GM19328 (cell line): ENCODE results near the gene KDM2A.
"Not testable (repeated sequence)": the region's sequence is repeated elsewhere in the genome, so short reads cannot be mapped to it uniquely, and the experiment has no call there.

ENCODE experiments used
- ATAC-seq: cut with Tn5 transposase; IDR thresholded peaks from one replicate; pipeline ENCODE4 v1.9.1; 2021; ENCODE audit warnings: mild to moderate bottlenecking, moderate library complexity; ENCODE audit not compliant: unreplicated experiment

The KDM2A gene

GRCh38 chr11:67117672-67118180 lies 1.3 kb upstream of the KDM2A start:
- no peak for ATAC-seq

DNA sequence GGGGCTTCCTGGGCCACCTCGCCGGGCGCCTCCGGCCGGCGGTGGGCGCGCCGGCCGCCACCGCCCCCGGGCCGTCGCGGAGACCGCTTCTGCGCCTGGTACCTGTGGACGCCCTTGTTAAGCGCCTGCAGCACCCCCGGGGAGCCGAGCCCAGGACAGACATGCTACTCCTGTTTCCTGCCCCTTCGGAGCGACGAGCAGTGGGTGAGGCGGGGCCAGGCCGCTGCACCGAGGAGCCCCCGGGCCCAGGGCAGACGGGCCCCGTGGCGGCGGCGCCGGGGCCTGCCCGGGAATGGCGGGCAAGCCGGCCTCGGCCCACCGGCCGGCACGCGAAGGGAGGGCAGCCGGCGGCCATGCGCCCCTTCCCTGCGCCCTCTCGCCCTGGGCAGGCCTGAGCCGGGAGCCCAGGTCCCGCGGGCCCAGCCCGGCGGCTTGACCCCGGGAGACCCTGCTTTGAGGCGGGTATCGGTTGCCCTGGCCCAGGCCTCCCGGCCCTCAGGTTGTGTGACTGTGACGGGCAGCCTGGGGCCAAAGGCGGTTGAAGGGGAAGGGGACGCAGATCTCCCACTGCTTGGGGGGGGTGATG lies 789 bp upstream of the KDM2A start:
- peak; percentile 14 for ATAC-seq

DNA sequence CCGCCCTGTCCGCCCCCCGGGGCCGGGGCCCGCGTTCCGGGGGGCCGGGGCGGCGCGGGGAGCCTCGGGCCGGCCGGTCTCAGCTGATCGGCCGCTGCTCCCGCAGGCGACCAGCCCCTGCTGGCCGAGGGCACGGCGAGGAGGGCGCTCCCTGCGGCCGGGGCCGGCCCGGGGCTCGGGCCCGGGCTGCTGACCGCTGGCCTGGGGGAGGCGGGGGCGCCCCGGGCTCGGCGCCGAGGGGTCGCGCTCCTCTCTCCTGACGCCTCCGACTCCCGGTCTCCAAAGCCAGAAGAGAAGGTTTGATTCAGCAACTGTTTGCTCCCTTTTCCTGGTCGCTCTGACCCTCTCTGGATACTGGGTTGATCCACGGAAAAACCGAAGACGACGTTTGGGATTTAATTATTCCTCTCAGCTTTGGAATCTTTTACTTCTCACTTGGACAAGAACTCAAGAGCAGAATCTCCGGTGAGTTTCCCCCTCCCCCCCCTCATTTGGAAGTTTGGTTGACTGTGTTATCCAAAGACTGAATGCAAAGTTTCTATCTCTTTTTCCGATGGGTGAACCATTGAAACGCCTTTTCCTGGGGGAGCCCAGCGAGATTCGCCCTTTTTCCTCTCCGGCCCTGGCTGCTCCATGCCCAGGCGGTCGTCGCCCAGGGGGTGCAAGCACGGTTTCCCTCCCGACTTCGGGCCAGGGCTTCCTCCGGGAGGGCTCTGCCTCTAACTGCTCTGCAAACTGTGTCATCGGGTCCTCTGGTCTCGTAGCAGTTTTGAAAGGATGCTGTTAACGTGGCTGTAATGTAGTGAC lies 725 bp downstream of the KDM2A start:
- ATAC-seq: peak; percentile 13

GRCh38 chr11:67120456-67120855 lies 1.4 kb downstream of the KDM2A start:
- no peak for ATAC-seq

GRCh38 chr11:67120881-67121710 lies 2.0 kb downstream of the KDM2A start:
- ATAC-seq: no peak

GRCh38 chr11:67123801-67124200 lies 4.7 kb downstream of the KDM2A start:
- not testable (repeated sequence) for ATAC-seq

DNA sequence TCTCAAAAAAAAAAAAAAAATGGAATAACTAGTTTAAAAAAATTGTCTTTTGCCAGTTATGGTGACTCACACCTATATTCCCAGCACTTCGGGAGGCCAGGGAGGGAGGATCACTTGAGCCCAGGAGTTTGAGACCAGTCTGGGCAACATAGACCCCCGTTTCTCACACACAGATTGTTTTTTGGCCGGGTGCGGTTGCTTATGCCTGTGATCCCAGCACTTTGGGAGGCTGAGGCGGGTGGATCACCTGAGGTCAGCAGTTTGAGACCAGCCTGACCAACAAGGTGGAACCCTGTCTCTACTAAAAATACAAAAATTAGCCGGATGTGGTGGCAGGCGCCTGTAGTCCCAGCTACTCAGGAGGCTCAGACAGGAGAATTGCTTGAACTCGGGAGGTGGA lies 7.2 kb downstream of the KDM2A start:
- ATAC-seq: not testable (repeated sequence)

DNA sequence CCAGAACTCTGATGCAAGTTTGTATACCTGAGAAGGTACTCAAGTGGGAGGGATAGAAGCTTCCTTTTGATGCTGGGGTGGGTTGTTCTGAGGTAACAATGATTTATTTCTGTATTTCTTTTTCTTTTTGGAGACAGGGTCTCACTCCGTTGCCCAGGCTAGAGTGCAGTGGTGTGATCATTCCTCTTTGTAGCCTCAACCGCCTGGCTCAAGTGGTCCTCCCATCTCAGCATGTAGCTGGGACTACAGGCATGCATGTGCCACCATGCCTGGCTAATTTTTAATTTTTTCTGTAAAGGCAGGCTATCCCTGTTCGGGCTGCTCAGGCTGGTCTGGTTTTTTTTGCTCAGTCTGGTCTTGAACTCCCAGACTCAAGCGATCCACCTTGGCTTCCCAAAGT lies 7.9 kb downstream of the KDM2A start:
- no peak for ATAC-seq

- not testable (repeated sequence) for ATAC-seq
These were observed 11.8 kb downstream of the KDM2A start for GRCh38 chr11:67130861-67131260.

- no peak for ATAC-seq
These were observed 17.1 kb downstream of the KDM2A start for GRCh38 chr11:67136156-67136555.

GRCh38 chr11:67138922-67139321 lies 19.9 kb downstream of the KDM2A start:
- no peak for ATAC-seq

DNA sequence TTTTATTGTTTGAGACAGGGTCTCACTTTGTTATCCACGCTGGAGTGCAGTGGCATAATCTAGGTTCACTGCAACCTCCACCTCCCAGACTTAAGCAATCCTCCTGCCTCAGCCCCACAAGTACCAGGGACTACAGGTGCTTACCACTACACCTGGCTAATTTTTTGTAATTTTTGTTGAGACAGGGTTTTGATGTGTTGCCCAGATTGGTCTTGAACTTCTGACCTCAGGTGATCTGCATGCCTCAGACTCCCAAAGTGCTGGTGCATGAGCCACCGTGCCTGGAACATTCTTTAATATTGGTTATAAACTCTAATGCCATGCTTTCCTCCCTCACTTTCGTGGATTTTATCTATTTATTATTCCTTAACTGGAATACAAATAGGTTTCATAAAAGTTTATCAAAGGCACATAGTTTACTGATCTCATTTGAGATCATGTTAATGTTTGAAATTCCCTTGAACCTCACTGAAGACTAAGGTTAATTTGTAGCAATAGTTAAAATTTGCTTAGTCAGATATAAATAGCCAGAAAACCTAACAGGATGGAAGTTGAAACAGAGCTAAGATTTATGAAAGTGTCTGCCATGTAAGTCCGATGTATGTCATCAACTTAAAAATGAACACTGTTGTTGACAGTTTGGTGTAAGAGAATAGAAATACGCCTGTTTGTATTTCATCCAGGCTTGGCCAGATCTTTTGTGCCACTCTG lies 27.6 kb downstream of the KDM2A start:
- ATAC-seq: no peak

GRCh38 chr11:67153971-67154370 lies 34.9 kb downstream of the KDM2A start:
- ATAC-seq: no peak

GRCh38 chr11:67154726-67155125 lies 35.7 kb downstream of the KDM2A start:
- ATAC-seq: no peak

GRCh38 chr11:67157691-67158090 lies 38.6 kb downstream of the KDM2A start:
- ATAC-seq: no peak

GRCh38 chr11:67158221-67158620 lies 39.2 kb downstream of the KDM2A start:
- ATAC-seq: no peak

DNA sequence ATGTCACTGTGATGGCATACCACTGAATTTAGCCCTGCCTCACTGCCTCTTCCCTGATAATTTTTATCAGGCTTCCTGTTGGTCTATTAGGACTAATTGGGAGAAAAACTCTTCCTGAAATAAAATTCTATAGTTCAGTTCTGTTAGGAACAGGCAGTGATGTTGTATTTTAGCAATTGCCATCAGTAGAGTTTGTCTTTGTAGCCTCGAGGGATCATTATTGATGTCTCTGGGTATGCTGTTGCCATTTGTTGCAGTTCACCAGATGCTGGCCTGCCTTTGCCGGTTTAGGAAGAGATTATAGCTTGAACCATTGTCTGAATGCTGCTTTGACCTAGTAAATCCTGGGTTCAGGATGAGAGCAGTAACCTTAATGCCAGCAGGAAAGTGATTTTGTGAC lies 41.0 kb downstream of the KDM2A start:
- no peak for ATAC-seq

DNA sequence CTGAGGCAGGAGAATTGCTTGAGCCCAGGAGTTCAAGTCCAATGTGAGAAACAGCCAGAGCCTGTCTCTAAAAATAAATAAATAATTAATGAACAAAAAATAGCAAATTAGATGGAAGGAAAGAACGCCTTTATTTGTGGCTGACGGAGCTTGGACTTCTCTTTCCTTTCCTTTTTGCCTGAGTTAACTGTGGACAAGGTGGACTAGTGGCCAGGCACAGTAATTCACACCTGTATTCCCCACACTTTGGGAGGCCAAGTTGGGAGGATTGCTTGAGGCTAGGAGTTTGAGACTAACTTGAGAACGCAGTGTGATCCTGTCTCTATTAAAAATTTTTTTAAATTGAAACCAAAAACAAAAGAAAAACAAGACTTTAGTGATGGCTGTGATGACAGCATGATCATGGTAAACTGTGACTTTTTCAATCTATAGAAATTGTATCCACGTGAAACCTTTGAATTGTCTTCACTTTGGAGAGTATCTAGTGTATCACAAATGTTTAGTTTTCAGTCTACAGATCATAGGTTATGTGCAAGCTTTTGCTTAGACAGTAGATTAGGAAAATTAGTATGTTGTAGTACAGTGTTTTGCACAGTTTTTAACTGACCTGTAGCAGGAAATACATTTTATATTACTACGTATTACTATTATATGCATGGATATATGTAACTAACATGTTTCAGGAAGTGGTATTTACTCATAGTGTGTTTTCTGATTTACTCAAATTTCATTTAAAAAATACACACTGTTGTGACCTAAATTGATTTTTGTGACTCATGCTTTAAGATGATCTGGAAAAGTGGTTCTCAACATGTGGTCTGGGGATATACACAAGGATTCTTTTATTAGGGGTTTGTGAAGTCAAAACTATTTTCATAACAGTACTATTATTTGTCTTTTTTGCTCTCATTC lies 42.1 kb downstream of the KDM2A start:
- no peak for ATAC-seq

DNA sequence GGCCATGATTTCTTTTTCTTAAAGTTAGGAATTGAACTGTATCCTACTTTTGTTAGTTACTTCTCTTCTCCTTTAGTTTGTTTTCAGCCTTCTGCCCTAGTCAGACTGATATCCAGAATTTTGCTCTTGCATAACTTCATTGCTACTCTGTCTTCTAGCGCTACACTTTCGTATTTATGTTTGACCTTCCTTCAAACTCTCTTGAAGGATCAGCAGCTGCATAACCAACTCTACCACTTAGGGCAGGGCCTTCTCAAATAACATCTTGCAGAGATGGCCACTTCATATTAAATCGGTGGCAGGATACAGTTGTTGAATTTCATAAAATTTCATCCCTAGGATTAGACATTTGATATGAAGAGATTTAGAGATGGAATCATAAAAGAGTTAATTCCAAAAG lies 43.9 kb downstream of the KDM2A start:
- no peak for ATAC-seq

- no peak for ATAC-seq
These were observed 46.6 kb downstream of the KDM2A start for GRCh38 chr11:67165623-67166022.
